T-cell (primary cell): ENCODE measurements around the gene TOX4. TPM values are rescaled to one million over a fixed set of nuclear protein-coding genes. Genes with fewer than 3 reads are reported as not detected.

Source experiments
- ATAC-seq, 4 experiments: fragments of 200-7000 bp in 3 of 4; fragments of 150-1000 bp in 1 of 4; cut with Tn5 transposase; replicated peaks in 1 of 4; 1 replicate in 3 of 4; 2 replicates in 1 of 4; pipeline ENCODE4 v1.10.0; 2021; ENCODE audit warnings: moderate library complexity in 3 of 4, mild to moderate bottlenecking in 2 of 4, moderate number of reproducible peaks in 1 of 4
- CTCF ChIA-PET, 2 donors: fragments of 300-600 bp; sonication (Branson Sonifier 250); formaldehyde crosslinking; loops; one replicate each; lab custom pipeline; 2022; ENCODE audit warnings: antibody characterized with exemption in 2 of 2; lab: Charles Lee
- POLR2A ChIA-PET, 2 donors: fragments of 300-600 bp; sonication (Branson Sonifier 250); formaldehyde crosslinking; loops; one replicate each; lab custom pipeline; 2022; ENCODE audit warnings: antibody characterized with exemption in 2 of 2; lab: Charles Lee
- DNase-seq, 35 experiments: peaks; one replicate each; pipeline versions ENCODE4 v3.0.0 to v3.0.0-alpha.2; 2013 to 2023
- H3K27ac ChIP-seq: one replicate; pipeline ENCODE4 v1.5.1; 2013; ENCODE audit warnings: low read length
- H3K27me3 ChIP-seq, 2 experiments: replicated peaks in 1 of 2; 1 replicate in 1 of 2; 2 replicates in 1 of 2; pipeline versions ENCODE4 v1.6.1 to v1.7.0; 2013; ENCODE audit warnings: low read length in 1 of 2, mixed read lengths in 1 of 2; ENCODE audit not compliant: control insufficient read depth in 2 of 2, insufficient read depth in 2 of 2; ENCODE audit errors: extremely low read depth in 1 of 2
- H3K36me3 ChIP-seq, 2 donors: 1 replicate in 1 of 2; 2 replicates in 1 of 2; pipeline versions ENCODE4 v1.6.1 to v1.7.0; 2013; ENCODE audit warnings: low read length in 1 of 2; ENCODE audit not compliant: control insufficient read depth in 2 of 2, insufficient read depth in 1 of 2; ENCODE audit errors: extremely low read depth in 1 of 2
- H3K4me1 ChIP-seq, 2 experiments: 1 replicate in 1 of 2; 2 replicates in 1 of 2; pipeline versions ENCODE4 v1.6.1 to v1.7.0; 2013; ENCODE audit warnings: low read length in 2 of 2, mixed read lengths in 1 of 2; ENCODE audit not compliant: insufficient read depth in 2 of 2, control insufficient read depth in 1 of 2; ENCODE audit errors: extremely low read depth in 1 of 2
- H3K4me3 ChIP-seq, 2 donors: 1 replicate in 1 of 2; 2 replicates in 1 of 2; pipeline versions ENCODE4 v1.5.1 to v1.7.0; 2013; ENCODE audit warnings: mild to moderate bottlenecking in 2 of 2, low read length in 1 of 2, moderate library complexity in 1 of 2; ENCODE audit not compliant: control insufficient read depth in 1 of 2; ENCODE audit errors: extremely low read depth in 1 of 2
- H3K9me3 ChIP-seq: 2 replicates; pipeline ENCODE4 v1.7.0; 2013
- H3K27ac Mint-ChIP-seq, 2 donors: one replicate each; pipeline ENCODE4 v1.8.0; 2020 to 2021; ENCODE audit warnings: mild to moderate bottlenecking in 2 of 2, mixed read lengths in 2 of 2
- H3K27me3 Mint-ChIP-seq, 2 donors: one replicate each; pipeline ENCODE4 v1.8.0; 2021 to 2022; ENCODE audit warnings: mixed read lengths in 2 of 2
- H3K36me3 Mint-ChIP-seq: one replicate; pipeline ENCODE4 v1.8.0; 2021; ENCODE audit warnings: mixed read lengths
- H3K4me1 Mint-ChIP-seq, 3 donors: one replicate each; pipeline ENCODE4 v1.8.0; 2020 to 2022; ENCODE audit warnings: mixed read lengths in 3 of 3, mild to moderate bottlenecking in 1 of 3
- H3K4me3 Mint-ChIP-seq, 3 donors: one replicate each; pipeline ENCODE4 v1.8.0; 2020 to 2022; ENCODE audit warnings: mild to moderate bottlenecking in 3 of 3, mixed read lengths in 3 of 3, moderate library complexity in 3 of 3
- H3K9me3 Mint-ChIP-seq, 3 donors: one replicate each; pipeline ENCODE4 v1.8.0; 2020 to 2022; ENCODE audit warnings: mixed read lengths in 3 of 3
- WGBS: methylation state at CpG from one replicate; pipeline ENCODE4 v1.1.5; 2013; ENCODE audit warnings: missing lambda C conversion rate; ENCODE audit not compliant: insufficient coverage; 5-methylcytosine and 5-hydroxymethylcytosine counted together
- total RNA-seq, 35 experiments: library from RNA in 6 of 35; stranded (reverse) in 6 of 35; fragments of 120-200 nt in 1 of 35; gene quantifications; one replicate each; pipeline versions ENCODE4 v1.2.1 to v1.2.4 and lab custom pipeline; 2013 to 2026

The TOX4 gene
- total RNA-seq (10 to 100 TPM; 68.7 to 95.6 (median 78.9) TPM), total RNA-seq (lab: John Stamatoyannopoulos, UW) (83.3 to 152 (median 116) reads per million in 29 experiments)
- total RNA-seq (2013) = 66.8 TPM

DNA sequence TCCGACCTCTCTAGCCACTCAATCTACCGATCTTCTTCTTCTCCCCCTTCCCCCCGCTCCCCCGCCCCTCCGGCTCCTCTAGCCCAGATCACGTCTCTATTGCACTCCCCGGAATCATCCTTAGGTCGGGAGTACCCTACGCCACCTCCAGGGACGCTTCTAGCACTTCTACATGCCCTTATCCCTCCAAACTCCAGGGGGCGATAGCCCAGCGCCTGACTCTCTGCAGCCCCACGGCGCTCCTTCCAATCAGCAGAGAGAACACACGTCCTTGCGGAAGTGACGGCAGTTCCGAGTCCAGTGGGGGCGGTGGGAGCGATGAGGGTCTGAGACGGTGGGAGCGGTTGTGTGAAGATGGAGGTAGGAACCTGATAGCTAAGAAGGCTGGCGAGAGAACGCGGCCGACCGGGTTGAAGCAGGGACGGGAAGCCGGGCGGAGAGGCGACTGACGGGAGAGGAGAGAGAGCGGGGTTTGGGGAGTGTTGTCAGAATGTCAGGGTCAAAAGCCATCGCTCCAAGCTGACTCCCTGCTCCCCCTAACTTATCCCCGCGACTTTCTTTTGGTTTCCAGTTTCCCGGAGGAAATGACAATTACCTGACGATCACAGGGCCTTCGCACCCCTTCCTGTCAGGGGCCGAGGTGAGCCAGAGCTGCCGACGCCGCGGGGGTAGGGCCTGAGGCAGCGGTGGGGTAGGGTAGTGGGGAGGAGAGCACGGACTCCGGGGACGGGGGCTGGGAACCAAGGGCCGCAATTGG lies at the start of gene TOX4, which contains the start of gene RAB2B:
TSS of gene TOX4 (plus strand) at position 271 of the 757 bp plus-strand sequence. CDS start at position 355, 84 bp downstream.
TSS of gene RAB2B (minus strand) at position 35 of the 757 bp plus-strand sequence. CDS start 87 bp downstream, outside the sequence.
- Mint-ChIP-seq H3K4me1 (peaks cover 45 to 57% (median 51%) of the 10 kb centered on the region in 3 donors), H3K9me3 (no peaks in the 10 kb centered on the region), H3K27me3 (no peaks in the 10 kb centered on the region), H3K4me3 (peak within 1 kb of the TSS; percentile 97 to 100 (median 100)), H3K27ac (peak within 1 kb of the TSS; percentile 99), H3K36me3 (peaks cover 25% of the 10 kb centered on the region)
- 2% methylated on average over 33 of the region's 49 CpGs for WGBS
- peaks cover 0 to 25% of the 10 kb centered on the region in 2 donors for H3K36me3 ChIP-seq
- no peaks in the 10 kb centered on the region for H3K9me3 ChIP-seq
- ATAC-seq (peak; percentile 94 to 99 (median 97)), DNase-seq (peak; percentile 86 to 99 (median 95))
- H3K4me1 ChIP-seq = peaks cover 15 to 16% of the 10 kb centered on the region in 2 experiments
- H3K27ac ChIP-seq = peak within 1 kb of the TSS; percentile 89
- no peaks in the 10 kb centered on the region for H3K27me3 ChIP-seq
- CTCF ChIA-PET = interaction anchor here (0.5 to 4.1 kb wide), 18 partner anchors 11 to 1419 kb away, joined by 3 to 24 read pairs (median 6); partner anchors contain the start of genes CHD8 (in 2 of the 2), METTL3 (in 1 of the 2), SALL2 (in 1 of the 2) and SUPT16H (in 1 of the 2)
- POLR2A ChIA-PET = interaction anchor here (0.5 to 2.5 kb wide), 8 partner anchors 21 to 1063 kb away, joined by 3 to 17 read pairs (median 3); partner anchors contain the start of gene CHD8 (in 1 of the 2)
- peak within 1 kb of the TSS; percentile 77 to 95 for H3K4me3 ChIP-seq

DNA sequence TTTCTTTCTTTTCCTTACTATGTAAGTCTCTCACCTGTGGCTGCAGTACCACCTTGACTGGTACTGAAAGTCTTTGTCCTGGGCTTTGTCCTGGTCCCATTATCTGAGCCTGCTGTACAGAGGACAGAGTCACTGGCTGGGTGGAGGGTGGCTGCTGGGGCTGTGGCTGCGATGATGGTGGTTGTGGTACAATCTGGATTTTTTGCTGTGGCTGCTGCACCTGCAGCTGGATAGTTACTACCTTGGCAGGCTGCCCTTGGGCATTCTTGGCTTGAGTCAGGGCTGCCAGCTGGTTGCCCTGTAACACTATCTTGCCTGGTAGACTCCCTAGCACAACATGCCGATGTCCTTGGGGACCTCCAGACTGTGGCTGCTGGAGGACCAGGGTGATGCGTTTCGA lies 48.1 kb upstream of the TOX4 start:
- Mint-ChIP-seq H3K27ac (no peak overlapping the region), H3K27me3 (no peaks in the 10 kb centered on the region), H3K36me3 (peaks cover 64% of the 10 kb centered on the region), H3K9me3 (no peaks in the 10 kb centered on the region), H3K4me1 (peaks cover 19 to 27% (median 19%) of the 10 kb centered on the region in 3 donors), H3K4me3 (no peak overlapping the region)
- WGBS = 100% methylated on average over 1 of the region's 4 CpGs
- Histone ChIP-seq H3K4me1 (no peaks in the 10 kb centered on the region), H3K27ac (no peak overlapping the region), H3K9me3 (no peaks in the 10 kb centered on the region), H3K36me3 (peaks cover 27 to 74% of the 10 kb centered on the region in 2 donors), H3K4me3 (no peak overlapping the region), H3K27me3 (no peaks in the 10 kb centered on the region)
- DNase-seq (no peak), ATAC-seq (no peak)
- ChIA-PET CTCF (no interaction called here), POLR2A (no interaction called here)

DNA sequence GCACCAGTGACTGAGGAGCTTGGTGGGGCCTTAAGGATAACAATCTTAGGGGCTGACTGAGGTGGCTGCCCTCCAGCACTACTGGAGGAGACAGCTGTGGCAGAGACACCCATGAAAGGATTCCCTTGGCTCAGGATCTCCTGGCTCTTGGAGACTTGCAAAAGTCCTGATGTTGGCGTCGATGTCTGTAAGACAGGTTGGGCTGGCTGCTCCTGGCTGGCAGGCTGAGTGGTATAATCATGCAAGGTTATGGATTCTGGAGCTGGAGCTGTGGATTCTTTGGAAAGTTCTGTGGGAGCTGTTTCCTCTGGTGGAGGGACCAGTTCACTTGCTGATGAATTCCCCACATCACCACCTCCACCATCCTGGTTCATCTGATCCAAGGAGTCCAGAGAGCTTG lies 45.9 kb upstream of the TOX4 start:
- H3K4me1 ChIP-seq = peaks cover 0 to 12% of the 10 kb centered on the region in 2 experiments
- POLR2A ChIA-PET = interaction anchor here in 1 of 2 donors (0.8 kb wide), 1 partner anchor 211 kb away, joined by 7 read pairs; no protein-coding TSS in a partner anchor
- ATAC-seq (no peak), DNase-seq (no peak)
- no peak overlapping the region for H3K4me3 Mint-ChIP-seq
- no peaks in the 10 kb centered on the region for H3K27me3 Mint-ChIP-seq
- 100% methylated on average over 2 of the region's 2 CpGs for WGBS
- H3K27ac ChIP-seq = no peak overlapping the region
- peaks cover 17 to 56% of the 10 kb centered on the region in 2 donors for H3K36me3 ChIP-seq
- H3K9me3 ChIP-seq = no peaks in the 10 kb centered on the region
- H3K4me3 ChIP-seq = no peak overlapping the region
- no peaks in the 10 kb centered on the region for H3K9me3 Mint-ChIP-seq
- no peaks in the 10 kb centered on the region for H3K27me3 ChIP-seq
- no peak overlapping the region for H3K27ac Mint-ChIP-seq
- peaks cover 40 to 47% (median 40%) of the 10 kb centered on the region in 3 donors for H3K4me1 Mint-ChIP-seq
- CTCF ChIA-PET = interaction anchor here in 1 of 2 donors (1.1 kb wide), 1 partner anchor 25 kb away, joined by 7 read pairs; the partner anchor contains the start of gene CHD8
- peaks cover 59% of the 10 kb centered on the region for H3K36me3 Mint-ChIP-seq

DNA sequence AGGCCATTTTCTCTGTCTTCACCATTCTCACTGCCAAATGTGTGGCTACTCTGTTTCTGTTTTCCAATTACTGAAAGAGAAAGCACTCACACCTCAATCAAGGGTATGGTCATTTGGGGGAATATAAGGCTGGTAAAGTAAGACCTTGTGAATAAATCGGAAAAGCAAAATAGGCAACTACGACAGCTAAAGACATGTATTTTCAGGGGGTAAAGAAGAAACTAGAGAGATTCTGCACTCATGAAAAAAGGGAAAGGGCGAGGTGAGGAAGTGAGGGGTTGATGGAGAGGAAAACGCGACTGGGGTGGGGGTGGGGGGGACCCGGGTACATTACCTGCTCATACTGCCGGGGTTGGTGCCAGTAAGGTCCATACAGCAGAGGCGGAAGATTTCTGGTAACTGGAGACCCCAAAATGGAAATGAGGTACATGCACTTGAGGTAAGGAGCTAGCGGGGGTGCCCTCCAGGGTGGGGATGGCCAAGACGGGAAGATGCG lies 40.4 kb upstream of the TOX4 start:
- no peaks in the 10 kb centered on the region for H3K27me3 ChIP-seq
- ChIA-PET CTCF (interaction anchor here (0.6 to 3.7 kb wide), 14 partner anchors 12 to 1884 kb away, joined by 3 to 100 read pairs (median 4); partner anchors contain the start of genes CHD8 (in 2 of the 2), METTL3 (in 1 of the 2), PABPN1 (in 1 of the 2) and RAB2B (in 1 of the 2)), POLR2A (interaction anchor here (0.6 to 2.5 kb wide), 8 partner anchors 10 to 74 kb away, joined by 3 to 48 read pairs (median 4); partner anchors contain the start of genes CHD8 (in 2 of the 2) and METTL3 (in 1 of the 2))
- H3K36me3 Mint-ChIP-seq = peaks cover 14% of the 10 kb centered on the region
- peak overlapping the region; percentile 85 to 93 (median 88) for H3K4me3 Mint-ChIP-seq
- peak overlapping the region; percentile 79 to 91 for H3K4me3 ChIP-seq
- H3K4me1 Mint-ChIP-seq = peaks cover 67 to 81% (median 69%) of the 10 kb centered on the region in 3 donors
- peak in 3 of 4 experiments; percentile 25 to 29 (median 28) for ATAC-seq
- peaks cover 0 to 3% of the 10 kb centered on the region in 2 donors for H3K36me3 ChIP-seq
- peak overlapping the region; percentile 87 to 93 for H3K27ac Mint-ChIP-seq
- H3K4me1 ChIP-seq = peaks cover 12 to 20% of the 10 kb centered on the region in 2 experiments
- no peak for DNase-seq
- WGBS = 3% methylated on average over 8 of the region's 11 CpGs
- no peaks in the 10 kb centered on the region for H3K9me3 ChIP-seq
- no peaks in the 10 kb centered on the region for H3K9me3 Mint-ChIP-seq
- no peaks in the 10 kb centered on the region for H3K27me3 Mint-ChIP-seq
- H3K27ac ChIP-seq = peak overlapping the region; percentile 92

DNA sequence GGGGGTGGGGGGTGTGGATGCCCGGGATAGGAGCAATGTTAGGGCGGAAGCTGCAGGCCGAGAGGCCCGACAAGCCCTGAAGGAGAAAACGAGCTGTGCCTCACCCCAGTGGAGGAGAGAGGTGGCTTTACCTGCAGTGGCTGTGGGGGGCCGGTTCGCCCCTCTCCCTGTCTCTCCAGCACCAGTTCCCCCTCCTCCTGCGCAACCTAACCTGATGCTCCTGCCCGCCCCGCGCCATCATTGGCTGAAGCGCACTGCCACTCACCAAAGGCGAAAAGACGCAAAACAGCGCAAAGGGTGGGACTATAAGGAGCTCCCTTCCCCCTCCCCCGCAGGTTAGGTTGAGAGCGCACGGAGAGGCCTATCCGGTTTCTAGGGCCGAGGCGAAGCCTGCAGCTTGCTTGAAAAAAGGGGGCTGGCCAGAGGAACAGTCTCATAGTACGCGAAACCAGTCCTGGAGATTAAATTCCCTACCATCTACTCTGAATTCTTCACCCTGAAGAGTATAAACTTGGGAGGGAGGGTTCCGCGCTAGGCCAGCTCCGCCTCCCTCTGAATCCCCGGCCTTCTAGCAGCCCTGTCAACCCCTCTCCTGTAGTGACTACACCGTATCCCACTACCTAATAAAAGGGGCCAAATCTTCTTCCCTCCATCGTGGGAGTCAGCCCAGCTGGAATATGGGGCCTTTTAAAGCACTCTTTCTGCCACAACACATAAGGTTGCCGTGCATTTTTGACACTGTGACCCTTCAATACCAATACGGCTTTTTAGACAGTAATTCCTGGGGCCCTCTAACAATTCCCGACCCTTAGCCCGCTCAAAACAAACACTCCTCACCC lies 39.7 kb upstream of the TOX4 start:
- Histone ChIP-seq H3K27ac (peak overlapping the region; percentile 92), H3K27me3 (no peaks in the 10 kb centered on the region), H3K36me3 (no peaks in the 10 kb centered on the region), H3K4me3 (peak overlapping the region; percentile 79 to 91), H3K4me1 (peaks cover 12 to 20% of the 10 kb centered on the region in 2 experiments), H3K9me3 (no peaks in the 10 kb centered on the region)
- peak; percentile 98 to 100 (median 99) for ATAC-seq
- H3K27ac Mint-ChIP-seq = peak overlapping the region; percentile 87 to 93
- peak; percentile 95 to 100 (median 99) for DNase-seq
- H3K4me1 Mint-ChIP-seq = peaks cover 69 to 85% (median 71%) of the 10 kb centered on the region in 3 donors
- no peaks in the 10 kb centered on the region for H3K27me3 Mint-ChIP-seq
- H3K4me3 Mint-ChIP-seq = peak overlapping the region; percentile 85 to 93 (median 88)
- H3K9me3 Mint-ChIP-seq = no peaks in the 10 kb centered on the region
- WGBS = 10% methylated on average over 17 of the region's 33 CpGs
- ChIA-PET CTCF (interaction anchor here (0.6 to 3.7 kb wide), 15 partner anchors 12 to 1884 kb away, joined by 3 to 100 read pairs (median 4); partner anchors contain the start of genes CHD8 (in 2 of the 2), METTL3 (in 1 of the 2), PABPN1 (in 1 of the 2) and RAB2B (in 1 of the 2)), POLR2A (interaction anchor here (0.6 to 2.5 kb wide), 7 partner anchors 9 to 74 kb away, joined by 3 to 48 read pairs (median 5); partner anchors contain the start of genes CHD8 (in 2 of the 2) and METTL3 (in 1 of the 2))
- peaks cover 11% of the 10 kb centered on the region for H3K36me3 Mint-ChIP-seq
